ENCODE measurements around the gene C4B. TPM values are rescaled to one million over a fixed set of nuclear protein-coding genes. Genes with fewer than 3 reads are reported as not detected.
"Not testable (repeated sequence)": the region's sequence is repeated elsewhere in the genome, so short reads cannot be mapped to it uniquely, and the experiment has no call there.

The C4B gene
- total RNA-seq, 1 donor from 2014 or later: 72.9 TPM

DNA sequence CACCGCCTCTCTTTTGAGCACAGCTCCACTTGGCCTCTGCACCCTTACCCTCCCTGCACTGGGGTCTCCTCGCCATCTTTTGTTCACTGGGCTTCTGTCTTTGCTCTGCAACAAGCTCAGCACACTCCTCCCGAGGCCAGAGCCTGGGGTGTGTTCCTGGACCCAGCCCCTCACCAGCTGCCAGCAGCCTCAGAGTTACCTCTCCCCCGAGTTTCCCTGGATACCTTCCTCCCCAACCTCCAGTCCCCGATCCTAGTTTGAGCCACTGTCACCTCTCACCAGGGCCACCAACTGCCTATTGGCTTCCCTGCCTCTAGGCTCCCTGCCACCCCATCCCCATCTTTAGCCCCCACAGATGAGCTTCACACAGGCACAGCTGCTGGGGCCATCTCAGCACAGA lies 36.0 kb downstream of the C4B start:
- peak; percentile 2 for DNase-seq
- Histone ChIP-seq H3K27me3 (ENCODE audit: low read depth) (no peaks in the 10 kb centered on the region), H3K4me3 (no peak overlapping the region), H3K27ac (replicated peaks) (no peak overlapping the region), H3K4me1 (peaks cover 29% of the 10 kb centered on the region), H3K36me3 (peaks cover 31% of the 10 kb centered on the region), H3K9me3 (replicated peaks) (no peaks in the 10 kb centered on the region)
- TF ChIP-seq, protein P1, sequence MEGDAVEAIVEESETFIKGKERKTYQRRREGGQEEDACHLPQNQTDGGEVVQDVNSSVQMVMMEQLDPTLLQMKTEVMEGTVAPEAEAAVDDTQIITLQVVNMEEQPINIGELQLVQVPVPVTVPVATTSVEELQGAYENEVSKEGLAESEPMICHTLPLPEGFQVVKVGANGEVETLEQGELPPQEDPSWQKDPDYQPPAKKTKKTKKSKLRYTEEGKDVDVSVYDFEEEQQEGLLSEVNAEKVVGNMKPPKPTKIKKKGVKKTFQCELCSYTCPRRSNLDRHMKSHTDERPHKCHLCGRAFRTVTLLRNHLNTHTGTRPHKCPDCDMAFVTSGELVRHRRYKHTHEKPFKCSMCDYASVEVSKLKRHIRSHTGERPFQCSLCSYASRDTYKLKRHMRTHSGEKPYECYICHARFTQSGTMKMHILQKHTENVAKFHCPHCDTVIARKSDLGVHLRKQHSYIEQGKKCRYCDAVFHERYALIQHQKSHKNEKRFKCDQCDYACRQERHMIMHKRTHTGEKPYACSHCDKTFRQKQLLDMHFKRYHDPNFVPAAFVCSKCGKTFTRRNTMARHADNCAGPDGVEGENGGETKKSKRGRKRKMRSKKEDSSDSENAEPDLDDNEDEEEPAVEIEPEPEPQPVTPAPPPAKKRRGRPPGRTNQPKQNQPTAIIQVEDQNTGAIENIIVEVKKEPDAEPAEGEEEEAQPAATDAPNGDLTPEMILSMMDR (IDR thresholded peaks at IDR 0.05; ENCODE audit: borderline replicate concordance): no peak
- intact Hi-C loops (cut with micrococcal nuclease): no loop called here

DNA sequence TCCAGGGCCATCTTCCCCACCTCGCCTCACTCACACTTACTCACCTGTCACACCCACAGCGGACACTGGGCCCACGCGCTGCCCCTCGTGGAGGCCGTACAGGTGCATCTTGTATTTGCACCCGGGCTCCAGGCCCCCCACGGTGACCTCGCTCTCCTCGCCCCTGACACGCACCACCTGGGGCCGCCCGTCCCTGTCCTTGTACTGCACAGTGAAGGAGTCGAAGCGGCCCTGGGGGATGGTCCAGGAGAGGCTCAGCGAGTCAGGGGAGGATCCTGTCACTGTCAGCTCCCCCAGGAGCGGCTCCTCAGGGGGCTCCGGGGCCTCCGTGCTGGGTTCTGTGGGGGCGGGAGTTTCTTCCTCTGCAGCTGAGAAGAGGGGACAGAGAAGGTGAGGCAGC lies 38.0 kb downstream of the C4B start:
- Histone ChIP-seq H3K36me3 (peaks cover 45% of the 10 kb centered on the region), H3K4me1 (peaks cover 11% of the 10 kb centered on the region)
- H3K27ac ChIP-seq (replicated peaks); H3K9me3 ChIP-seq (replicated peaks); H3K4me3 ChIP-seq; intact Hi-C loops (cut with micrococcal nuclease); H3K27me3 ChIP-seq (ENCODE audit: low read depth): not testable (repeated sequence)
- peak; percentile 14 for DNase-seq

DNA sequence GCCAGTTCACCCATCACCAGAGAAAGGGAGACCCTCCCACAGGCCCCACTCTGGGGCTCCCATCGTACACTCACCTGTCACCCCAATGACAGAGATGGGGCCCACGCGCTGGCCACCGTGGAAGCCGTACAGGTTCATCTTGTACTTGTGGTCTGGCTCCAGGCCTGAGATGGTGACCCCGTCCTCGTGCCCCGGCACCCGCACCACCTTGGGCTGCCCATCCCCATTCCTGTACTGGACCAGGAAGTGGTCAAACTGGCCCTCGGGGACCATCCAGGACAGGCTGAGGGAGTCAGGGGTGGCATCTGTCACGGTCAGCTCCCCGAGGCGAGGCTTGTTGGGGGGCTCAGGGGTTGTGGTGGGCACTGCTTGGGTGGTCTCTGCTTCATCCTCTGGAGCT lies 38.7 kb downstream of the C4B start:
- intact Hi-C loops (cut with micrococcal nuclease); H3K27me3 ChIP-seq (ENCODE audit: low read depth); H3K4me3 ChIP-seq; H3K4me1 ChIP-seq; H3K9me3 ChIP-seq (replicated peaks); H3K27ac ChIP-seq (replicated peaks): not testable (repeated sequence)
- peak; percentile 13 for DNase-seq
- peaks cover 52% of the 10 kb centered on the region for H3K36me3 ChIP-seq

DNA sequence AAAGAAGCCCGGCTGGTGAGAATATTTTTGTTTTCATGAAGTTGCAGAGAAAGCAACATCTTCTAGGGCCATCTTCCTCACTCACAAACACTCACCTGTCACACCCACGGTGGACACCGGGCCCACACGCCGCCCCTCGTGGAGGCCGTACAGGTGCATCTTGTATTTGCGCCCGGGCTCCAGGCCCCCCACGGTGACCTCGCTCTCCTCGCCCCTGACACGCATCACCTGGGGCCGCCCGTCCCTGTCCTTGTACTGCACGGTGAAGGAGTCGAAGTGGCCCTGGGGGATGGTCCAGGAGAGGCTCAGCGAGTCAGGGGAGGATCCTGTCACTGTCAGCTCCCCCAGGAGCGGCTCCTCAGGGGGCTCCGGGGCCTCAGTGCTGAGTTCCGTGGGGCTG lies 41.2 kb downstream of the C4B start:
- H3K4me3 ChIP-seq; H3K27ac ChIP-seq (replicated peaks); H3K27me3 ChIP-seq (ENCODE audit: low read depth); H3K4me1 ChIP-seq; intact Hi-C loops (cut with micrococcal nuclease); H3K9me3 ChIP-seq (replicated peaks); DNase-seq: not testable (repeated sequence)
- peaks cover 74% of the 10 kb centered on the region for H3K36me3 ChIP-seq

DNA sequence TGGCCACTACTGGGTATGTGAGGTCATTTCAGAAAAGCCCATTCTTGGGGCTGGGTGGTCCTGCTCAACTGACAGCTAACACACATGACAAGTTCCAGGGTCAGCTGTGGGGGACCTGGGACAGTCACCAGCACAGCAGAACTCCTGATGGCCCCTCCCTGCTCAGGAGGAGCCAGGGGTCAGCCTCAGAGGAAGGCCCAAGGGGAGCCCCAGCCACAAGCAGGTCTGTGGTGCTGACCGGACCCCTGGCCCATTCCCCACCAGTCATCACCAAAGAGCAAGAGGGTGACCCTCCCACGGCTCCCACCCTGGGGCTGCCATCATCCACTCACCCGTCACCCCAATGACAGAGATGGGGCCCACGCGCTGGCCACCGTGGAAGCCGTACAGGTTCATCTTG lies 41.7 kb downstream of the C4B start:
- peaks cover 76% of the 10 kb centered on the region for H3K36me3 ChIP-seq
- TF ChIP-seq, protein P1 (IDR thresholded peaks at IDR 0.05; ENCODE audit: borderline replicate concordance): no peak
- no peak for DNase-seq

DNA sequence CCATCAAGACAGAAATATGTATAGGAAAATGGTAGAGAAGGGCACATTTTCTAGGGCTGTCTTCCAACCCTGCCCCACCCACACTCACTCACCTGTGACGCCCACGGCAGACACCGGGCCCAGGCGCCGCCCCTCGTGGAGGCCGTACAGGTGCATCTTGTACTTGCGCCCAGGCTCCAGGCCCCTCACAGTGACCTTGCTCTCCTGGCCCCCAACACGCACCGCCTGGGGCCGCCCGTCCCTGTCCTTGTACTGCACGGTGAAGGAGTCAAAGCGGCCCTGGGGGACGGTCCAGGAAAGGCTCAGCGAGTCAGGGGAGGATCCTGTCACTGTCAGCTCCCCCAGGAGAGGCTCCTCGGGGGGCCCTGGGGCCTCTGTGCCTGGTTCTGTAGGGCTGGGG lies 43.4 kb downstream of the C4B start:
- Histone ChIP-seq H3K4me3 (no peak overlapping the region), H3K36me3 (peaks cover 86% of the 10 kb centered on the region), H3K4me1 (no peaks in the 10 kb centered on the region), H3K27me3 (ENCODE audit: low read depth) (no peaks in the 10 kb centered on the region), H3K27ac (replicated peaks) (peak overlapping the region; percentile 23), H3K9me3 (replicated peaks) (no peaks in the 10 kb centered on the region)
- TF ChIP-seq, protein P1 (IDR thresholded peaks at IDR 0.05; ENCODE audit: borderline replicate concordance): no peak
- intact Hi-C loops (cut with micrococcal nuclease): no loop called here
- no peak for DNase-seq

More for the DNA sequence above, 41.7 kb downstream of the C4B start:
- H3K27ac ChIP-seq (replicated peaks): no peak overlapping the region
- no peaks in the 10 kb centered on the region for H3K4me1 ChIP-seq
- H3K4me3 ChIP-seq: no peak overlapping the region
- H3K9me3 ChIP-seq (replicated peaks): no peaks in the 10 kb centered on the region
- H3K27me3 ChIP-seq (ENCODE audit: low read depth): no peaks in the 10 kb centered on the region
- intact Hi-C loops (cut with micrococcal nuclease): no loop called here

DNA sequence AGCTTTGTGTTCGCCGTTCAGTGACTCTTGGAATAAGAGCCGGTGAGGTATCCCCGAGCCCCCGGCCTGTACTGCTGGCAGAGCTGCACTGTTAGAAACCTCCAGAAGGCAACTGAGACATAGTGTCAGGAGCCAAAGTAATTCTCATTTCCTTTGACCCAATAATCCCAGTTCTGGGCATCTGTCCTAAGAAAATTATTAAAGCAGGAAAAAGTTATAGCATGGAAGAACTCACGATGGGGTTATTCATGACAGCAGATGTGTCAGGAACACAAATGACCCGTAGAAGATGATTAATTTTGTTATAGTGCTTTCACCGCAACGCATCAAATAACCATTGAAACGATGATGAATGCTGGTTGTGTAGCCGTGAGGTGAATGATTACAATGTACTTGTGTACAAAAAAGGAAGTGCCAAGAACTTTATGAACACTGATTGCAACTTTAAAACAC lies 43.9 kb downstream of the C4B start:
- H3K4me1 ChIP-seq: no peaks in the 10 kb centered on the region
- intact Hi-C loops (cut with micrococcal nuclease): no loop called here
- TF ChIP-seq, protein P1 (IDR thresholded peaks at IDR 0.05; ENCODE audit: borderline replicate concordance): no peak
- no peak overlapping the region for H3K4me3 ChIP-seq
- peaks cover 84% of the 10 kb centered on the region for H3K36me3 ChIP-seq
- DNase-seq: no peak
- no peaks in the 10 kb centered on the region for H3K27me3 ChIP-seq (ENCODE audit: low read depth)
- H3K27ac ChIP-seq (replicated peaks): peak overlapping the region; percentile 23
- H3K9me3 ChIP-seq (replicated peaks): no peaks in the 10 kb centered on the region

All from left ventricle myocardium inferior (tissue), 1 donor.